Endothelial cell (in vitro differentiated cells): ENCODE results near the gene KCNH6. TPM values are rescaled to one million over a fixed set of nuclear protein-coding genes. Genes with fewer than 3 reads are reported as not detected.

Experiments
- DNase-seq: peaks from one replicate; pipeline ENCODE4 v3.0.0; 2021; ENCODE audit warnings: low spot score
- H3K27ac Mint-ChIP-seq: one replicate; pipeline ENCODE4 v1.8.0; 2021; ENCODE audit warnings: mixed read lengths, inconsistent platforms; ENCODE audit not compliant: unreplicated experiment
- H3K27me3 Mint-ChIP-seq: one replicate; pipeline ENCODE4 v1.8.0; 2021; ENCODE audit warnings: mild to moderate bottlenecking, moderate library complexity, mixed read lengths, inconsistent platforms; ENCODE audit not compliant: unreplicated experiment
- H3K36me3 Mint-ChIP-seq: one replicate; pipeline ENCODE4 v1.8.0; 2021; ENCODE audit warnings: mild to moderate bottlenecking, low read depth, mixed read lengths, inconsistent platforms; ENCODE audit not compliant: unreplicated experiment
- H3K4me1 Mint-ChIP-seq: one replicate; pipeline ENCODE4 v1.8.0; 2021; ENCODE audit warnings: mild to moderate bottlenecking, mixed read lengths, inconsistent platforms; ENCODE audit not compliant: unreplicated experiment
- H3K4me3 Mint-ChIP-seq: one replicate; pipeline ENCODE4 v1.8.0; 2021; ENCODE audit warnings: mild to moderate bottlenecking, mixed read lengths, inconsistent platforms; ENCODE audit not compliant: unreplicated experiment
- H3K9me3 Mint-ChIP-seq: one replicate; pipeline ENCODE4 v1.8.0; 2021; ENCODE audit warnings: mixed read lengths, inconsistent platforms; ENCODE audit not compliant: unreplicated experiment
- total RNA-seq: library from RNA; stranded (reverse); fragmentation: NEBNext Ultra II Directional; extraction: Animal tissue kit (Norgen Biotek cat#: 25700); gene quantifications from one replicate; pipeline ENCODE4 v1.2.1, GENCODE V29; 2021; ENCODE audit not compliant: unreplicated experiment
- TF ChIP-seq, protein P1 (sequence below): fragments of 200-600 bp; sonication (generic); IDR thresholded peaks from one replicate; pipeline ENCODE4 v1.5.0; 2021; ENCODE audit warnings: antibody characterized with exemption; ENCODE audit not compliant: unreplicated experiment

KCNH6 gene
- total RNA-seq, 1 donor from 2014 or later: 18.6 TPM

DNA sequence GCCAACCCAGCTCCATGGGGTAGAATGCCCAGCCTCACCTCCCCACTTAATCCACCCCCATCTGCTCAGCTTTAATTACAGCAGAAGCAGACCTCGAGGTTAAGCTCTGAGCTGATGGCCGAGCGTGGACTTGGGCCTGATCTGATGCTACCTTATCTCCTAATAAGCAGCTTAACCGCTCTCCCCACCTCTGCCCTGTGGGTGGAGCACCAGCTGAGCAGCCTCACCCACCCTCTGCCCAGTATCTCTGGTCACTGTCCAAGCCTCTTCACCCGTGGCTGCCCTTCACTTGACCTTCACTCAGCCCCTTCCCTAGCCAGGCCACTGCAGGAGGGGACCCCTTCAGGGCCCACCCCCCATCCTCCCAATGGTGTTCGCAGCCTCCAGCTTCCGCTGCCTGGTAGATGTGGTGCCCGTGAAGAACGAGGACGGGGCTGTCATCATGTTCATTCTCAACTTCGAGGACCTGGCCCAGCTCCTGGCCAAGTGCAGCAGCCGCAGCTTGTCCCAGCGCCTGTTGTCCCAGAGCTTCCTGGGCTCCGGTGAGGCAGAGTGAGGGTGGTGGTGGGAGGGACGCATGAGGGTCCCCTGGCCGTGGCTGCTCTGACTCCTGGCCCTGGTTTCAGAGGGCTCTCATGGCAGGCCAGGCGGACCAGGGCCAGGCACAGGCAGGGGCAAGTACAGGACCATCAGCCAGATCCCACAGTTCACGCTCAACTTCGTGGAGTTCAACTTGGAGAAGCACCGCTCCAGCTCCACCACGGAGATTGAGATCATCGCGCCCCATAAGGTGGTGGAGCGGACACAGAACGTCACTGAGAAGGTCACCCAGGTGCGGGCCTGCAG, 6.8 kb downstream of the KCNH6 start:
- H3K27ac Mint-ChIP-seq: no peak overlapping the region
- H3K36me3 Mint-ChIP-seq: no peaks in the 10 kb centered on the region
- peaks cover 18% of the 10 kb centered on the region for H3K27me3 Mint-ChIP-seq
- TF ChIP-seq, protein P1, sequence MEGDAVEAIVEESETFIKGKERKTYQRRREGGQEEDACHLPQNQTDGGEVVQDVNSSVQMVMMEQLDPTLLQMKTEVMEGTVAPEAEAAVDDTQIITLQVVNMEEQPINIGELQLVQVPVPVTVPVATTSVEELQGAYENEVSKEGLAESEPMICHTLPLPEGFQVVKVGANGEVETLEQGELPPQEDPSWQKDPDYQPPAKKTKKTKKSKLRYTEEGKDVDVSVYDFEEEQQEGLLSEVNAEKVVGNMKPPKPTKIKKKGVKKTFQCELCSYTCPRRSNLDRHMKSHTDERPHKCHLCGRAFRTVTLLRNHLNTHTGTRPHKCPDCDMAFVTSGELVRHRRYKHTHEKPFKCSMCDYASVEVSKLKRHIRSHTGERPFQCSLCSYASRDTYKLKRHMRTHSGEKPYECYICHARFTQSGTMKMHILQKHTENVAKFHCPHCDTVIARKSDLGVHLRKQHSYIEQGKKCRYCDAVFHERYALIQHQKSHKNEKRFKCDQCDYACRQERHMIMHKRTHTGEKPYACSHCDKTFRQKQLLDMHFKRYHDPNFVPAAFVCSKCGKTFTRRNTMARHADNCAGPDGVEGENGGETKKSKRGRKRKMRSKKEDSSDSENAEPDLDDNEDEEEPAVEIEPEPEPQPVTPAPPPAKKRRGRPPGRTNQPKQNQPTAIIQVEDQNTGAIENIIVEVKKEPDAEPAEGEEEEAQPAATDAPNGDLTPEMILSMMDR: no peak
- peaks cover 8% of the 10 kb centered on the region for H3K4me1 Mint-ChIP-seq
- no peak overlapping the region for H3K4me3 Mint-ChIP-seq
- H3K9me3 Mint-ChIP-seq: no peaks in the 10 kb centered on the region
- no peak for DNase-seq

DNA sequence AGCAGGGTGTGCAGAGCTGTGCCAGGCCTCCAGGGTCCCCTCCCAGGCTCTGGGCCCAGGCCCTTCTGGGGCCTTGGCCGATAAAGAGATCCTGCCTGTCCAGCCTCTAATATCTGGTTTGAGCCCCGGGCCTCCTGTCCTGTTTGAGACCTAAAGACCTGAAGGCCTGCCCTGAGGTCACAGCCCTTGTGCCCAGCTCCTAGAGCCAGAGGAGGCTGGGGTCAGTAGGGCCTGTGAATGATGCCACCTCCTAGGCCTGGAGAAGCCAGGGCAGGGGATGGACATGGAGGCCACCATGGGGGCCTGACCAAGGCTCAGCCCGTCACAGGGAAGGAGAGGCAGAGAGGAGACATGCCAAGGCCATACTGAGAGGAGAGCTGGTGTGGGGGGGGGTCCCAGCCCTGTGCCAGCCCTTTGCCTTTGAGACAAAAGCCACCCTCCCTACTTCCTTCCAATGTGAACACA, 7.4 kb downstream of the KCNH6 start:
- Mint-ChIP-seq H3K36me3 (peaks cover 4% of the 10 kb centered on the region), H3K27ac (no peak overlapping the region), H3K9me3 (no peaks in the 10 kb centered on the region), H3K27me3 (peaks cover 15% of the 10 kb centered on the region), H3K4me3 (no peak overlapping the region), H3K4me1 (peaks cover 1% of the 10 kb centered on the region)
- TF ChIP-seq, protein P1: no peak
- DNase-seq: no peak

DNA sequence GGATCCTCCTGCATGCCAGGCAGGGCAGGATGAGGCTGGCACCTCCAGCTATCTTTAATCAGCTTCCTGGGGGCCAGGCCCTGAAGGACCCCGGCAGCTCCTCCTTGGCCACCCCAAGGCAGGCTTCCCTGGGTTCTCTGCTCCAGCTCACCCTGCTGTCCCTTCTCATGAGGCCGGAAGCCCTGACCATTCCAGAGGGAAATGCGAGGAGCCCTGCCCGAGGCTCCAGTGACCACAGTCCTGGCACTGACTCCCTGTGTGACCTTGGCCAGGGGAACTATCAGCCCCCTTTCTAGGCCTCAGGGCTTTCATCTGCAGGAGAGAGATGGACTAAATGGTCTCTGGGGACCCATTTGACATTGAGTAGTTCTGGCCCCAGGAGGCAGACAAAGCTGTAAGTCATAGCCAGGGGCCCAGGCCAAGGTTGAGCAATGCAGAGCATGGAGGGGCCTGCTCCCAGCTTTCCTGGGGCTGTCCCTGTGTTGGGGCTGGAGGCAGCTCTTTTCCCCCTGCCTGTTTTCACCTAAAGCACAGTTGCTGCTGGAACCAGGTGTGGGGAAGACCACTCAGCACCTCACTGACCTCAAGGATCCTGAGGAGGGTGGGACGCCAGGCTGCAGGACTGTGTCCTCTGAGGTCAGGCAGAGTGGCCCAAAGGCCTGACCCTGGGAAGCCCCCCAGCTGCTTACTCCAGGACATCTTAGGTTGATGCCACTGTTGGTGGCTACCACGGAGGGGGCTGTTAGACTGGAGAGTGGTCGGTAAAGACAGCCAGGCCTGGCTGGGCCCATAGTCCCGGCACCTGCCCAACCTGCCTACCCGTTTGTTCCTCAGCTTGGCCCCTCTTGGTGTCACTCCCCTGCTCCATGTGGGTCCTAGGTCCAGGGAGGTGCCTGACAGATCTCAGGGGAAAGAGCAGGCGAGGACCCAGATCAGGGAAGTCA, 8.1 kb downstream of the KCNH6 start:
- Mint-ChIP-seq H3K27me3 (peaks cover 18% of the 10 kb centered on the region), H3K9me3 (no peaks in the 10 kb centered on the region), H3K4me1 (no peaks in the 10 kb centered on the region), H3K27ac (no peak overlapping the region), H3K36me3 (peaks cover 4% of the 10 kb centered on the region), H3K4me3 (no peak overlapping the region)
- TF ChIP-seq, protein P1: no peak
- no peak for DNase-seq

DNA sequence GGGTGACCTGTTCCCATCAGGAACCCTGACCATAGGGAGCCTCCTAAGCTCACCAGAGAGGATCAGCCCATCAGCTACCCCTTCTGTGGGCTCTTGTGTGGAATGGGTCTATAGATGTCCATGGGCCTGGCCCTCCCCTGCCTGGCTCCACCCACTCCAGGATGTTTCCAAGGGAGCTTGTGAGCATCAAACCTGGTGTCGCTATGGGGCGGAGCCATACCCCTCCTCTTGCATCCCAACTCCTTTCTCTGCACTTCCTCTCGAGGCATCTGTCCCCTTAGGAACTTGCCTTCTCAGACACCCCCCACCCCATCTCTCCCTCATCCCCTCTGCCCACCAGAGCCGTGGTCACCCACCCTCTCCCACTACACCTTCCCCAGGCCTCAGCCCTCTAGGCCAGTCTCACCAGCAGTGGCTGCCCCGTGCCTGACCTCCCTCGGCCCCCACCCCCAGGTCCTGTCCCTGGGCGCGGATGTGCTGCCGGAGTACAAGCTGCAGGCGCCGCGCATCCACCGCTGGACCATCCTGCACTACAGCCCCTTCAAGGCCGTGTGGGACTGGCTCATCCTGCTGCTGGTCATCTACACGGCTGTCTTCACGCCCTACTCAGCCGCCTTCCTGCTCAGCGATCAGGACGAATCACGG, 10.4 kb downstream of the KCNH6 start:
- no peaks in the 10 kb centered on the region for H3K9me3 Mint-ChIP-seq
- H3K36me3 Mint-ChIP-seq: peaks cover 4% of the 10 kb centered on the region
- DNase-seq: no peak
- H3K4me1 Mint-ChIP-seq: no peaks in the 10 kb centered on the region
- TF ChIP-seq, protein P1: no peak
- no peak overlapping the region for H3K4me3 Mint-ChIP-seq
- peaks cover 20% of the 10 kb centered on the region for H3K27me3 Mint-ChIP-seq
- H3K27ac Mint-ChIP-seq: no peak overlapping the region
